Thyroid gland (tissue), 4 donors: Measurements from ENCODE around the gene ZNF133. TPM values are rescaled to one million over a fixed set of nuclear protein-coding genes. Genes with fewer than 3 reads are reported as not detected.

ENCODE experiments used
- DNase-seq, 2 donors: peaks; one replicate each; pipeline ENCODE4 v3.0.0-alpha.2; 2019
- H3K27ac ChIP-seq, 3 donors: fragments of 200-600 bp; sonication (generic); 1 replicate in 2 of 3; 2 replicates in 1 of 3; pipeline ENCODE4 v1.5.1; 2016 to 2019; ENCODE audit warnings: mild to moderate bottlenecking in 1 of 3, moderate library complexity in 1 of 3
- H3K27me3 ChIP-seq: fragments of 200-600 bp; sonication (generic); one replicate; pipeline ENCODE4 v1.5.1; 2019
- H3K36me3 ChIP-seq, 2 donors: fragments of 200-600 bp; sonication (generic); one replicate each; pipeline ENCODE4 v1.5.1; 2016 to 2019
- H3K4me1 ChIP-seq, 2 donors: fragments of 200-600 bp; sonication (generic); one replicate each; pipeline ENCODE4 v1.5.1; 2017 to 2019
- H3K4me3 ChIP-seq, 3 donors: fragments of 200-600 bp; sonication (generic); replicated peaks in 1 of 3; 1 replicate in 2 of 3; 2 replicates in 1 of 3; pipeline ENCODE4 v1.5.1; 2016; ENCODE audit warnings: mild to moderate bottlenecking in 1 of 3
- H3K9me3 ChIP-seq: fragments of 200-600 bp; sonication (generic); one replicate; pipeline ENCODE4 v1.5.1; 2017
- CTCF ChIP-seq, 6 experiments: fragments of 200-600 bp in 3 of 6; fragments of 450-650 bp in 3 of 6; sonication (generic) in 3 of 6; IDR thresholded peaks; one replicate each; pipeline ENCODE4 v1.5.1; 2016 to 2019; ENCODE audit warnings: antibody characterized with exemption in 6 of 6, mild to moderate bottlenecking in 2 of 6, inconsistent platforms in 1 of 6, moderate library complexity in 1 of 6
- POLR2A ChIP-seq, 2 donors: fragments of 450-650 bp; IDR thresholded peaks; one replicate each; pipeline ENCODE4 v1.6.1; 2017; ENCODE audit warnings: antibody characterized with exemption in 2 of 2, mild to moderate bottlenecking in 2 of 2, moderate library complexity in 1 of 2
- WGBS, 2 donors: methylation state at CpG; one replicate each; pipeline ENCODE4 v1.1.5; 2017; 5-methylcytosine and 5-hydroxymethylcytosine counted together
- intact Hi-C: fragments of 100-400 bp; cut with DNase I; formaldehyde crosslinking; loops from one replicate; pipeline ENCODE4 v1.15.1; 2023
- total RNA-seq, 4 donors: library from RNA; depleted of rRNA; stranded (reverse); fragments of >200 nt; gene quantifications; one replicate each; pipeline ENCODE4 v1.2.3, GENCODE V29; 2016

ZNF133 gene
- total RNA-seq, 4 donors from 2014 or later: 14.8 to 17.3 (median 15.9) TPM

GRCh38 chr20:18299364-18299763 is 11.0 kb downstream of the ZNF133 start:
- H3K9me3 ChIP-seq: no peaks in the 10 kb centered on the region
- intact Hi-C loops: no loop called here
- no peaks in the 10 kb centered on the region for H3K27me3 ChIP-seq
- no peak overlapping the region for H3K4me3 ChIP-seq
- no peaks in the 10 kb centered on the region for H3K4me1 ChIP-seq
- H3K36me3 ChIP-seq: no peaks in the 10 kb centered on the region
- whole genome bisulfite sequencing, 2 donors: 95 to 97% methylated on average over 3 of the region's 3 CpGs
- DNase-seq: no peak
- no peak overlapping the region for H3K27ac ChIP-seq
- TF ChIP-seq POLR2A (IDR thresholded peaks at IDR 0.05): no peak
- no peak for TF ChIP-seq CTCF (IDR thresholded peaks at IDR 0.05)

GRCh38 chr20:18304618-18305017 is 16.3 kb downstream of the ZNF133 start:
- H3K27ac ChIP-seq: no peak overlapping the region
- intact Hi-C loops: no loop called here
- no peak overlapping the region for H3K4me3 ChIP-seq
- H3K9me3 ChIP-seq: no peaks in the 10 kb centered on the region
- H3K4me1 ChIP-seq: no peaks in the 10 kb centered on the region
- DNase-seq: no peak
- 98 to 100% methylated on average over 1 of the region's 1 CpG for WGBS, 2 donors
- H3K27me3 ChIP-seq: no peaks in the 10 kb centered on the region
- peaks cover 2 to 3% of the 10 kb centered on the region in 2 donors for H3K36me3 ChIP-seq
- TF ChIP-seq CTCF (IDR thresholded peaks at IDR 0.05): no peak
- TF ChIP-seq POLR2A (IDR thresholded peaks at IDR 0.05): no peak

- intact Hi-C loops: no loop called here
- Histone ChIP-seq H3K27ac (no peak overlapping the region), H3K27me3 (no peaks in the 10 kb centered on the region), H3K9me3 (no peaks in the 10 kb centered on the region), H3K4me1 (no peaks in the 10 kb centered on the region), H3K36me3 (peaks cover 3 to 8% of the 10 kb centered on the region in 2 donors), H3K4me3 (no peak overlapping the region)
- TF ChIP-seq CTCF (IDR thresholded peaks at IDR 0.05) (no peak), POLR2A (IDR thresholded peaks at IDR 0.05) (no peak)
- no peak for DNase-seq
- 77 to 84% methylated on average over 3 of the region's 3 CpGs for WGBS, 2 donors
Observed at GRCh38 chr20:18307301-18307700, 19.0 kb downstream of the ZNF133 start.

- intact Hi-C loops: no loop called here
- DNase-seq: no peak
- 84 to 86% methylated on average over 5 of the region's 5 CpGs for WGBS, 2 donors
- H3K27me3 ChIP-seq: no peaks in the 10 kb centered on the region
- H3K4me3 ChIP-seq: no peak overlapping the region
- no peaks in the 10 kb centered on the region for H3K9me3 ChIP-seq
- H3K27ac ChIP-seq: no peak overlapping the region
- TF ChIP-seq POLR2A (IDR thresholded peaks at IDR 0.05) (no peak), CTCF (IDR thresholded peaks at IDR 0.05) (no peak)
- peaks cover 6 to 9% of the 10 kb centered on the region in 2 donors for H3K36me3 ChIP-seq
- H3K4me1 ChIP-seq: no peaks in the 10 kb centered on the region
Observed at GRCh38 chr20:18310051-18310450, 21.7 kb downstream of the ZNF133 start.

GRCh38 chr20:18310592-18310991 is 22.3 kb downstream of the ZNF133 start:
- Histone ChIP-seq H3K27ac (no peak overlapping the region), H3K4me1 (no peaks in the 10 kb centered on the region), H3K9me3 (no peaks in the 10 kb centered on the region), H3K4me3 (no peak overlapping the region), H3K27me3 (no peaks in the 10 kb centered on the region), H3K36me3 (peaks cover 11 to 14% of the 10 kb centered on the region in 2 donors)
- intact Hi-C loops: no loop called here
- TF ChIP-seq POLR2A (IDR thresholded peaks at IDR 0.05) (no peak), CTCF (IDR thresholded peaks at IDR 0.05) (no peak)
- DNase-seq: no peak
